D721Med (cell line): ENCODE results near the gene ETS2.
"Not testable (repeated sequence)": the region's sequence is repeated elsewhere in the genome, so short reads cannot be mapped to it uniquely, and the experiment has no call there.

Experiments used
- DNase-seq: peaks from one replicate; pipeline ENCODE4 v3.0.0; 2011; ENCODE audit warnings: low spot score; ENCODE audit not compliant: insufficient read length
- FAIRE-seq: peaks from 2 replicates; lab custom pipeline; 2011; peaks lifted over from hg19 to GRCh38; lab: Jason Lieb, UNC
- CTCF ChIP-seq: IDR thresholded peaks from 2 replicates; pipeline ENCODE4 v1.5.1; 2012; ENCODE audit warnings: mild to moderate bottlenecking, control low read depth; ENCODE audit not compliant: insufficient read depth; ENCODE audit errors: missing control alignments

ETS2 gene

GRCh38 chr21:38822778-38823238, 17.1 kb downstream of the ETS2 start:
- FAIRE-seq (no peak), DNase-seq (no peak)
- no peak for TF ChIP-seq CTCF

GRCh38 chr21:38823737-38824123, 18.0 kb downstream of the ETS2 start:
- FAIRE-seq = no peak
- TF ChIP-seq CTCF = no peak
- no peak for DNase-seq

- DNase-seq (no peak), FAIRE-seq (no peak)
- no peak for TF ChIP-seq CTCF
Measured at GRCh38 chr21:38824124-38824822, 18.5 kb downstream of the ETS2 start.

GRCh38 chr21:38825269-38825668, 19.5 kb downstream of the ETS2 start:
- TF ChIP-seq CTCF = no peak
- FAIRE-seq = no peak
- no peak for DNase-seq

GRCh38 chr21:38825921-38826320, 20.2 kb downstream of the ETS2 start:
- no peak for DNase-seq
- TF ChIP-seq CTCF = no peak
- FAIRE-seq = no peak

- DNase-seq, FAIRE-seq: not testable (repeated sequence)
Measured at GRCh38 chr21:38828111-38828510, 22.4 kb downstream of the ETS2 start.

- TF ChIP-seq CTCF = no peak
- DNase-seq (no peak), FAIRE-seq (no peak)
Measured at GRCh38 chr21:38830671-38831525, 25.2 kb downstream of the ETS2 start.
